ENCODE data around the gene SEPTIN12.

GRCh38 chr16:4787068-4787467 is 1.1 kb downstream of the SEPTIN12 start:
- no peak for TF ChIP-seq POLR2A (IDR thresholded peaks at IDR 0.05)
- TF ChIP-seq CTCF (IDR thresholded peaks at IDR 0.05) = no peak

Measured in esophagus squamous epithelium (tissue), 4 donors.